HCT116 (cell line): Measurements from ENCODE around the gene NR2F2. TPM values are rescaled to one million over a fixed set of nuclear protein-coding genes. Genes with fewer than 3 reads are reported as not detected.
A peak's percentile ranks its signal among the peaks of the same experiment; 100 is the strongest.

Experiments
- ATAC-seq: fragments of 200-7000 bp; cut with Tn5 transposase; 2 replicates; pipeline ENCODE4 v1.9.1; 2020; ENCODE audit warnings: mild to moderate bottlenecking, moderate library complexity
- BruUV-seq: library from RNA; stranded (reverse); fragments of 400-500 nt; replicated peaks from 2 replicates; lab custom pipeline; 2021; lab: Mats Ljungman, UMichigan
- CTCF ChIA-PET: fragments of 300-600 bp; sonication (Branson Sonifier 250); formaldehyde crosslinking; loops from one replicate; lab custom pipeline; 2021; ENCODE audit warnings: antibody characterized with exemption; lab: Charles Lee
- POLR2A ChIA-PET: fragments of 300-600, 350-600 bp; sonication (Branson Sonifier 250); formaldehyde crosslinking; loops from one replicate; lab custom pipeline; 2021; ENCODE audit warnings: antibody characterized with exemption; lab: Charles Lee
- RAD21 ChIA-PET, 2 experiments: fragments of 300-600 bp; sonication (Branson Sonifier 250); formaldehyde crosslinking; loops; one replicate each; lab custom pipeline; 2023; ENCODE audit warnings: low total read pairs in 2 of 2; ENCODE audit not compliant: uncharacterized antibody in 2 of 2, unreplicated experiment in 2 of 2, low non-redundant PET in 1 of 2; lab: Charles Lee
- DNase-seq: peaks from one replicate; pipeline ENCODE4 v3.0.0-alpha.2; 2010; ENCODE audit warnings: low read depth, low spot score
- H2AFZ ChIP-seq: fragments of 200-600 bp; shearing (Covaris generic), sonication (generic); 2 replicates; pipeline ENCODE4 v1.6.1; 2017; ENCODE audit warnings: low read depth, mixed run types, mixed read lengths, antibody characterized with exemption, low read length; ENCODE audit not compliant: poor library complexity, severe bottlenecking
- H3K27ac ChIP-seq: 2 replicates; pipeline ENCODE4 v1.5.1; 2012; ENCODE audit warnings: low read depth, low read length
- H3K27me3 ChIP-seq: fragments of 200-600 bp; sonication (generic); 2 replicates; pipeline ENCODE4 v1.6.1; 2016; ENCODE audit warnings: mixed run types, low read length, mixed read lengths; ENCODE audit not compliant: insufficient read depth
- H3K36me3 ChIP-seq, 2 experiments: fragments of 200-500 bp in 1 of 2; fragments of 200-600 bp in 1 of 2; sonication (Bioruptor generic) in 1 of 2; sonication (generic) in 1 of 2; 2 replicates each; pipeline versions ENCODE4 v1.5.1 to v1.6.1; 2014 to 2016; ENCODE audit warnings: low read length in 2 of 2, inconsistent platforms in 1 of 2, mixed read lengths in 1 of 2, mixed run types in 1 of 2; ENCODE audit not compliant: insufficient read depth in 2 of 2, control insufficient read depth in 1 of 2
- H3K4me1 ChIP-seq, 2 experiments: fragments of 200-600 bp in 1 of 2; sonication (generic) in 1 of 2; 2 replicates each; pipeline versions ENCODE4 v1.5.1 to v1.6.1; 2012 to 2017; ENCODE audit warnings: low read length in 2 of 2, inconsistent platforms in 1 of 2, mild to moderate bottlenecking in 1 of 2, mixed read lengths in 1 of 2, mixed run types in 1 of 2, moderate library complexity in 1 of 2; ENCODE audit not compliant: insufficient read depth in 2 of 2, control insufficient read depth in 1 of 2
- H3K4me2 ChIP-seq: fragments of 200-600 bp; sonication (generic); 2 replicates; pipeline ENCODE4 v1.6.1; 2017; ENCODE audit warnings: mixed run types, low read length, mixed read lengths
- H3K4me3 ChIP-seq, 2 experiments: fragments of 200-600 bp in 1 of 2; sonication (generic) in 1 of 2; replicated peaks in 1 of 2; 2 replicates each; pipeline ENCODE4 v1.5.1; 2011 to 2016; ENCODE audit warnings: low read length in 2 of 2, control low read depth in 1 of 2, low read depth in 1 of 2, mild to moderate bottlenecking in 1 of 2, mixed read lengths in 1 of 2, mixed run types in 1 of 2
- H3K79me2 ChIP-seq: fragments of 200-600 bp; sonication (generic); 2 replicates; pipeline ENCODE4 v1.6.1; 2017; ENCODE audit warnings: mild to moderate bottlenecking, mixed run types, low read length, moderate library complexity, mixed read lengths; ENCODE audit not compliant: insufficient read depth
- H3K9ac ChIP-seq: fragments of 200-600 bp; sonication (generic); 2 replicates; pipeline ENCODE4 v1.6.1; 2016; ENCODE audit warnings: low read length, mixed read lengths
- H3K9me2 ChIP-seq: fragments of 200-600 bp; sonication (generic), shearing (Covaris generic); 2 replicates; pipeline ENCODE4 v1.6.1; 2017; ENCODE audit warnings: mixed run types, mild to moderate bottlenecking, moderate library complexity; ENCODE audit not compliant: insufficient read depth
- H3K9me3 ChIP-seq, 2 experiments: fragments of 200-500 bp in 1 of 2; fragments of 200-600 bp in 1 of 2; sonication (Bioruptor generic) in 1 of 2; sonication (generic) in 1 of 2; 2 replicates each; pipeline ENCODE4 v1.6.1; 2014 to 2017; ENCODE audit warnings: low read length in 2 of 2, mixed read lengths in 2 of 2, inconsistent platforms in 1 of 2, low read depth in 1 of 2, mild to moderate bottlenecking in 1 of 2, mixed run types in 1 of 2, moderate library complexity in 1 of 2; ENCODE audit not compliant: control insufficient read depth in 1 of 2, insufficient read depth in 1 of 2
- H4K20me1 ChIP-seq: fragments of 200-600 bp; sonication (generic), shearing (Covaris generic); 2 replicates; pipeline ENCODE4 v1.6.1; 2017; ENCODE audit warnings: mixed run types, mild to moderate bottlenecking, moderate library complexity; ENCODE audit not compliant: insufficient read depth
- FOSL1 ChIP-seq: IDR thresholded peaks from 2 replicates; pipeline ENCODE4 v1.6.1; 2012; ENCODE audit warnings: low read depth
- POLR2AphosphoS5 ChIP-seq: IDR thresholded peaks from 2 replicates; pipeline ENCODE4 v1.6.1; 2011; ENCODE audit warnings: mild to moderate bottlenecking, low read depth, low read length, moderate library complexity
- RAD21 ChIP-seq: IDR thresholded peaks from 2 replicates; pipeline ENCODE4 v1.6.1; 2012; ENCODE audit warnings: low read depth, mild to moderate bottlenecking
- SIN3A ChIP-seq: IDR thresholded peaks from 2 replicates; pipeline ENCODE4 v1.6.1; 2012; ENCODE audit warnings: low read depth
- SP1 ChIP-seq: IDR thresholded peaks from 2 replicates; pipeline ENCODE4 v1.6.1; 2012; ENCODE audit warnings: low read depth
- TCF7L2 ChIP-seq: IDR thresholded peaks from 2 replicates; pipeline ENCODE4 v1.7.0; 2011; ENCODE audit warnings: borderline replicate concordance, inconsistent platforms; ENCODE audit not compliant: insufficient read depth, insufficient read length; ENCODE audit errors: extremely low read depth
- YY1 ChIP-seq: IDR thresholded peaks from 2 replicates; pipeline ENCODE4 v1.6.1; 2011; ENCODE audit warnings: low read length, low read depth, moderate library complexity, mild to moderate bottlenecking; ENCODE audit not compliant: insufficient replicate concordance; ENCODE audit errors: extremely low read depth
- intact Hi-C: fragments of 100-400 bp; cut with micrococcal nuclease; formaldehyde crosslinking; loops from 2 replicates; pipeline ENCODE4 v1.10.0; 2022
- total RNA-seq: library from RNA; stranded (reverse); gene quantifications from one replicate; pipeline ENCODE4 v1.2.1, GENCODE V29; 2021; ENCODE audit not compliant: unreplicated experiment
- TF ChIP-seq, protein P1 (sequence below): IDR thresholded peaks from 2 replicates; pipeline ENCODE4 v1.6.1; 2012
- TF ChIP-seq, protein P2 (sequence below): IDR thresholded peaks from 2 replicates; pipeline ENCODE4 v1.6.1; 2011; ENCODE audit warnings: mild to moderate bottlenecking, low read length, moderate library complexity; ENCODE audit not compliant: insufficient replicate concordance; ENCODE audit errors: extremely low read depth
- TF ChIP-seq, protein P3 (sequence below): IDR thresholded peaks from 2 replicates; pipeline ENCODE4 v1.6.1; 2012

NR2F2 gene
- total RNA-seq, 1 experiment from 2014 or later, result 61.4 TPM

DNA sequence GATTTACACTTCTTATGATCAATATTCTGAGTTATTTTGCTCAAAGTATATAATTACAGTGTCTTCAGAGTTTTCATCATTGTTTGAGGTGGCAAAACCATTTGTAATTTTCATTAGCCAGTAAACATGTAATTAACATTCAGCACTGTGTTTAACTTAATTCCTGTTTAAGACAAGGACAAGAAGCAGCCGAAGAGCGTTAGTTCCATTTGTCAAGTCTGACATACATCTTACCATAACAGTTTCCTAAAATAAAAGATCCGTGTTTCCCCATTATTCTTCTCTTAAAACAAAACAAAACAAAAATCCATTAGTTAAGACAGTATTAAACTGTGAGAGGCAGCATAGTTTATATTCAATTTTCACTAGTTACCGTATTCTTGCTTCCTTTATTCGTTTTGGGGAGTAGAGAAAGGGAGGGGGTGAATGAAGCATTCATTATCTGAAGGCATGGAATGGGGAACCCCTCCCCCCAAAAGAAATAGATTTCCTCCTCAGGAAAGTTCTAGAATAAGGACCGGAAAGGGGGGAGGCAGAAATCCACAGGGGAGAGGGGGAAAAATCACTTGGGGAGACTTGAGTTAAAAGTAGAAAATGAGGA, 5.5 kb upstream of the NR2F2 start:
- POLR2A ChIA-PET, result no interaction called here
- BruUV-seq, result no TSS peak
- DNase-seq, result no peak

DNA sequence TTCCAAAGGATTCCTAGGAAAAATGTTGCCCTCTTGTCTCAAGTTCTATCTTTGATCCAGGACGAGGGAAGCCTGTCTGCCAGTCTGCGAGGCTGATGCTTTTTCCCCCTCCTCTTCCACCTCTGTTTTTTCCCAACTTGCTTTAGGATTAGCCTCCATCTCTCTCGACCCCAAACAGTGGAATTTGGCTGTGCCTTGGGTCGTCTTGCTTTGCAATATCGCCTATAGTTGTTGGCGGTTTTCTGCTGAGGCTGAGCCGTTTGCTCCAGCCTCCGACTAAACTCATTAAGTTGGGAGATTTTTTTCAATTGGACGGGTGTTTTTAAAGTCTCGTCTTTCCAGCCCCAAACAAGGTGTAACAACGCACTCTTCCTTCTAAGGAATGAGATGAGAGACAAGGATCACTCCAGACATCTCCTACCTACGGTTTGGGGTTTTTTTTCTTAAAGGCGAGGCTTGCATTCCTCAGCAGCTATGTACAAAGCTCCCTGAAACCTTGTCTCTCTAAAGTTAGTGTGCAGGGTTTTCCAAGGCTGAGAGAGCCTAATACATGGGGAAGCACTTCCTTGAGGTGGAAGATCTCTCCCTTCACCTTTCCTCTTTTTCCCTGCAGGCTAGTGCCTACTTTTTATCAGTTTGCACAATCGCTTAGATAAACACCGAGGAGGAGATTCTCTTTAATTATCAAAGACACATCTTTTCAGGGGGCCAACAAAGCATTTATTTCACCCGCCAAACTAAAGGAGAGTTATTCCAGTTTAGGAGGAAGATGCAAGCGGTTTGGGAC, 4.8 kb upstream of the NR2F2 start:
- Histone ChIP-seq H3K9me3 (no peaks in the 10 kb centered on the region), H3K27me3 (no peaks in the 10 kb centered on the region), H2AFZ (no peak overlapping the region), H3K4me2 (peak overlapping the region; percentile 94), H3K36me3 (no peaks in the 10 kb centered on the region), H3K4me1 (peaks cover 36 to 48% of the 10 kb centered on the region in 2 experiments), H3K9me2 (no peaks in the 10 kb centered on the region), H3K9ac (peak overlapping the region; percentile 72), H4K20me1 (no peaks in the 10 kb centered on the region), H3K27ac (peak overlapping the region; percentile 67), H3K79me2 (peaks cover 69% of the 10 kb centered on the region), H3K4me3 (peak overlapping the region; percentile 74 to 89)
- ChIA-PET CTCF (no interaction called here), RAD21 (no interaction called here), POLR2A (interaction anchor here (1.1 kb wide), 1 partner anchor 52 kb away, joined by 3 read pairs; no protein-coding TSS in a partner anchor)
- intact Hi-C loops, result loop anchor here (2.0 to 5.0 kb wide), 6 partner anchors 263 to 1068 kb away; no protein-coding TSS in a partner anchor
- DNase-seq (no peak), ATAC-seq (no peak)
- no TSS peak for BruUV-seq
- TF ChIP-seq POLR2AphosphoS5, result no peak
- no peak for TF ChIP-seq YY1
- TF ChIP-seq, protein P1, sequence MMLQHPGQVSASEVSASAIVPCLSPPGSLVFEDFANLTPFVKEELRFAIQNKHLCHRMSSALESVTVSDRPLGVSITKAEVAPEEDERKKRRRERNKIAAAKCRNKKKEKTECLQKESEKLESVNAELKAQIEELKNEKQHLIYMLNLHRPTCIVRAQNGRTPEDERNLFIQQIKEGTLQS, result no peak
- TF ChIP-seq SP1, result no peak
- TF ChIP-seq RAD21, result peak; percentile 19; the same call in 1 of the 2 replicates
- TF ChIP-seq, protein P2, sequence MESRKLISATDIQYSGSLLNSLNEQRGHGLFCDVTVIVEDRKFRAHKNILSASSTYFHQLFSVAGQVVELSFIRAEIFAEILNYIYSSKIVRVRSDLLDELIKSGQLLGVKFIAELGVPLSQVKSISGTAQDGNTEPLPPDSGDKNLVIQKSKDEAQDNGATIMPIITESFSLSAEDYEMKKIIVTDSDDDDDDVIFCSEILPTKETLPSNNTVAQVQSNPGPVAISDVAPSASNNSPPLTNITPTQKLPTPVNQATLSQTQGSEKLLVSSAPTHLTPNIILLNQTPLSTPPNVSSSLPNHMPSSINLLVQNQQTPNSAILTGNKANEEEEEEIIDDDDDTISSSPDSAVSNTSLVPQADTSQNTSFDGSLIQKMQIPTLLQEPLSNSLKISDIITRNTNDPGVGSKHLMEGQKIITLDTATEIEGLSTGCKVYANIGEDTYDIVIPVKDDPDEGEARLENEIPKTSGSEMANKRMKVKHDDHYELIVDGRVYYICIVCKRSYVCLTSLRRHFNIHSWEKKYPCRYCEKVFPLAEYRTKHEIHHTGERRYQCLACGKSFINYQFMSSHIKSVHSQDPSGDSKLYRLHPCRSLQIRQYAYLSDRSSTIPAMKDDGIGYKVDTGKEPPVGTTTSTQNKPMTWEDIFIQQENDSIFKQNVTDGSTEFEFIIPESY, result no peak
- TF ChIP-seq FOSL1, result no peak
- TF ChIP-seq TCF7L2, result no peak

More for the DNA sequence above, 5.5 kb upstream of the NR2F2 start:
- Histone ChIP-seq H3K79me2 (peaks cover 69% of the 10 kb centered on the region), H4K20me1 (no peaks in the 10 kb centered on the region), H3K27ac (peak overlapping the region; percentile 67), H3K9ac (peak overlapping the region; percentile 72), H3K9me3 (no peaks in the 10 kb centered on the region), H3K36me3 (no peaks in the 10 kb centered on the region), H3K27me3 (no peaks in the 10 kb centered on the region), H3K4me2 (peak overlapping the region; percentile 94), H3K4me3 (peak overlapping the region; percentile 74 to 89), H3K9me2 (no peaks in the 10 kb centered on the region), H2AFZ (no peak overlapping the region), H3K4me1 (peaks cover 36 to 48% of the 10 kb centered on the region in 2 experiments)
- intact Hi-C loops, result loop anchor here (5.0 kb wide), 4 partner anchors 273 to 1068 kb away; no protein-coding TSS in a partner anchor
- ATAC-seq, result no peak
- TF ChIP-seq, protein P3, sequence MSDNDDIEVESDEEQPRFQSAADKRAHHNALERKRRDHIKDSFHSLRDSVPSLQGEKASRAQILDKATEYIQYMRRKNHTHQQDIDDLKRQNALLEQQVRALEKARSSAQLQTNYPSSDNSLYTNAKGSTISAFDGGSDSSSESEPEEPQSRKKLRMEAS, result no peak
- no peak for TF ChIP-seq SIN3A
- CTCF ChIA-PET, result no interaction called here
- RAD21 ChIA-PET, result no interaction called here
